Heart left ventricle (tissue), 13 donors: Measurements from ENCODE around the gene STAG1.

ENCODE experiments used
- CTCF ChIP-seq, 12 donors: fragments of 200-600 bp; sonication (generic) in 4 of 12; IDR thresholded peaks; one replicate each; pipeline versions ENCODE4 v1.5.0 to v1.8.0; 2018 to 2022; ENCODE audit warnings: antibody characterized with exemption in 12 of 12, mild to moderate bottlenecking in 5 of 12
- POLR2A ChIP-seq, 2 donors: fragments of 450-650 bp; IDR thresholded peaks; one replicate each; pipeline ENCODE4 v1.6.1; 2017; ENCODE audit warnings: antibody characterized with exemption in 2 of 2, mild to moderate bottlenecking in 2 of 2, moderate library complexity in 2 of 2
- donor health status: ischemic (EF 13 %, LVEDD 7.1; RV severe dilation, severe dysfunction).
- donor health status: DM: no; HTN: yes; CAD: no.
- donor health status: DM: no; HTN: no; CAD: no.
- donor health status: ischemic (EF 25% LVEDD 6.9; RV normal size, moderate dysfunction).
- donor health status: ischemic (EF 25% LVEDD 5.7; RV mildly dilated, moderate dysfunction).
- donor health status: ischemic (EF 35%, LVEDD 5.7; RV mildly dilated, moderate dysfunction).
- donor health status: nonischemic (EF 11% LVEDD 7.7; RV severe dilation, severe dysfunction).
- donor health status: DM: yes; HTN: yes; CAD: no.
- donor health status: PGD.
- donor health status: ischemic (EF 29% LVEDD 5.4; RV normal size, mild dysfunction).
- donor health status: nonischemic (EF 23%, LVEDD 6.1; RV moderate dilation, normal function).

DNA sequence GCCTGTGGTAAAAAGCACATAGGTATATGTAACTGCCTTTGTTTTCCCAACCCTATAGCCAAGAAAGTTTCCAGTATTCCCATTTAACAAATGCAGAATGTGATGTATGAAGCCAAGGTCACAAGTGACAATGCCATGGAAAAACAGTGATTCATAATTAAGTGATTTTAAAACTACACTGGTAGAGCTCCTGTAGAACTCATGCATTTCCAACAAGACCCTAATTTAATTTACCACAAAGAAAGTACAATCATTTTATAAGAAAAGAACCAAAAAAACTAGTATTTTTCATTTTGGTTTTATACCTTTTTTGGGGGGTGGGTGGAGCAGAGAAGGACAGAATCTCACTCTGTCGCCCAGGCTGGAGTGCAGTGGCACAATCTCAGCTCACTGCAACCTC lies 82.0 kb downstream of the STAG1 start:
- TF ChIP-seq CTCF (IDR thresholded peaks at IDR 0.05), result no peak
- TF ChIP-seq POLR2A (IDR thresholded peaks at IDR 0.05), result no peak
